ENCODE data around the gene TRIM5.
"Not testable (repeated sequence)": the region's sequence is repeated elsewhere in the genome, so short reads cannot be mapped to it uniquely, and the experiment has no call there.

TRIM5 gene, protein sequence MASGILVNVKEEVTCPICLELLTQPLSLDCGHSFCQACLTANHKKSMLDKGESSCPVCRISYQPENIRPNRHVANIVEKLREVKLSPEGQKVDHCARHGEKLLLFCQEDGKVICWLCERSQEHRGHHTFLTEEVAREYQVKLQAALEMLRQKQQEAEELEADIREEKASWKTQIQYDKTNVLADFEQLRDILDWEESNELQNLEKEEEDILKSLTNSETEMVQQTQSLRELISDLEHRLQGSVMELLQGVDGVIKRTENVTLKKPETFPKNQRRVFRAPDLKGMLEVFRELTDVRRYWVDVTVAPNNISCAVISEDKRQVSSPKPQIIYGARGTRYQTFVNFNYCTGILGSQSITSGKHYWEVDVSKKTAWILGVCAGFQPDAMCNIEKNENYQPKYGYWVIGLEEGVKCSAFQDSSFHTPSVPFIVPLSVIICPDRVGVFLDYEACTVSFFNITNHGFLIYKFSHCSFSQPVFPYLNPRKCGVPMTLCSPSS

DNA sequence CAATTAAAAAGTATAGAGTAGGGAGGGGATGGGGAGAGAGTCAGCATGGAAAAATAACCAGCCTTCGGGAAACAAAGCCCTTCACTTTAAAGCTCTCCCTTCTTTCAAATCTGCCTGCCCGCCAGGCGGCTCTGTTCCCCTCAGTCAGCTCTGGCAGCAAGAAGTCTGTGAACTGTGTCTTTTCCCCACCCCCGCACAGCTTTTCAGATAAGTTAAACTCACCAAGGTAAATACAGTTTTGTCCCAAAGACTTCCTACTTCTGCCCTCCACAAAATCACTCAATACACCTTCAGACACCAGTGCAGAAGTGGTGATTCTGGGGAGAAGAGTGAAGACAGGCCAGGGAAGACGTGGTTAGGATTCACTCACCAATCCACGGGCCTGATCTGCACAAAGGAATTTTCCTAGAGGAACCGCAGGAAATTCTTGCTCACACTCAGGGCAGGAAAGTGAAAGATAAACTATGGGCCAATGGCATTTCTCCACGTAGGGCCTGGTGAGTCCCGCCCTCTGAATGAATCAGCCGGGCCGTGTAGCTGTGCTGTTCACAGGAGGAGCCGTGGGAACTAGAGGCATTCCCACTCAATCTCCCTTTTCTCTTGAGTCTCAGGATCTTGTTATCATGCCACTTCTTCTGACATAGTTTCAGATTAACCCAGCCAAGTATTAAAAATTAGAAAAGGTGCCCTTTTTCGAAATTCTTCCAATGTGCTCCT, at the start of gene TRIM5:
TSS of gene TRIM5 (minus strand) at position 429 of the 717 bp plus-strand sequence. CDS start 4,897 bp downstream, outside the sequence.
- DNase-seq (ENCODE audit: low read depth, low spot score) = peak; percentile 65

DNA sequence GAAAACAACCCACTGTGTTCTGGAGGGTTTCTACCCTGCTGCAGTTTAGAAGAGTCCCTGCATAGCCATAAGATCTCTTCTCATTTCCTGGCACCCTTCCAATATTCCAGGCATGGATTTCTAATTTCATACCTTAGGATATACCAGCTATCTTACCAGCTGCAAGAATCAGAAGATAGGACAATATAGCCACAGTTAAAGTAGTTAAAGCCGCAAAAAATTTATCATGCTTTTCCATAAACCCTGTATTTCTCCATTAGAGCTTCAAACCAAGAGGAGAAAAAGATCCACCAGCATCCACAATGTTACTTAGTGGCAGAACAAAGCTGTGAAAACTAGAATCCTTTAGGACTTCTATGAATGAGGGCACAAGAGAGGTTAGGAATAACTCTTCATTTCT, 42.8 kb upstream of the TRIM5 start:
- DNase-seq (ENCODE audit: low read depth, low spot score) = no peak

DNA sequence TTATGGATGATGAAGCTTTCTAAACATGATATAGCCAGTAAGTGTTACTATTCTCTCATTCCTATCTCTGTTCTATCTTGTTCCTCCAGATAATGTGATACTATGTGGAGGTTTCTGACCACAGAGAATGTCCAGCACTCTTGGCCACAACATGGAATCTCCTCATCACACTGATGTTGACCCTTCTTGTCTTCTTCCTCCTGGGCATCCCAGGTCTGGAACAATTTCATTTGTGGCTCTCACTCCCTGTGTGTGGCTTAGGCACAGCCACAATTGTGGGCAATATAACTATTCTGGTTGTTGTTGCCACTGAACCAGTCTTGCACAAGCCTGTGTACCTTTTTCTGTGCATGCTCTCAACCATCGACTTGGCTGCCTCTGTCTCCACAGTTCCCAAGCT, 41.5 kb upstream of the TRIM5 start:
- DNase-seq (ENCODE audit: low read depth, low spot score) = no peak

DNA sequence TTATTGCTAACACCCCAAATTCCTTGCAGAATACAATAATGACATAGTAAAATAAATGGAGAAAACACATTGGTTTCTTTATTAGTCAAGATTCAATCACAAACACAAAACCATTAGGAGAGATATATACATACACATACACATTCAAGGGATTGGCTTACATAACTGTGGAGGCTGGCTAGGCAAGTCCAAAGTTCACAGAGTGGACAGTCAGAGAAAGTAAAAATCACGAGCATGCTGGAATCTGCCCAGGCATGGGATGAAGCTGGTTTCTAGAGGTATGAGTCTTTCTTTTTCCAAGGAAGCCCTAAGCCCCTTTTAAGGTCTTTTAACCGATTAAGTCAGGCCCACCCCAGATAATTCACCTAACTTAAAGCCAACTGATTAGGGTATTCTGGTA, 37.7 kb upstream of the TRIM5 start:
- DNase-seq (ENCODE audit: low read depth, low spot score) = no peak

DNA sequence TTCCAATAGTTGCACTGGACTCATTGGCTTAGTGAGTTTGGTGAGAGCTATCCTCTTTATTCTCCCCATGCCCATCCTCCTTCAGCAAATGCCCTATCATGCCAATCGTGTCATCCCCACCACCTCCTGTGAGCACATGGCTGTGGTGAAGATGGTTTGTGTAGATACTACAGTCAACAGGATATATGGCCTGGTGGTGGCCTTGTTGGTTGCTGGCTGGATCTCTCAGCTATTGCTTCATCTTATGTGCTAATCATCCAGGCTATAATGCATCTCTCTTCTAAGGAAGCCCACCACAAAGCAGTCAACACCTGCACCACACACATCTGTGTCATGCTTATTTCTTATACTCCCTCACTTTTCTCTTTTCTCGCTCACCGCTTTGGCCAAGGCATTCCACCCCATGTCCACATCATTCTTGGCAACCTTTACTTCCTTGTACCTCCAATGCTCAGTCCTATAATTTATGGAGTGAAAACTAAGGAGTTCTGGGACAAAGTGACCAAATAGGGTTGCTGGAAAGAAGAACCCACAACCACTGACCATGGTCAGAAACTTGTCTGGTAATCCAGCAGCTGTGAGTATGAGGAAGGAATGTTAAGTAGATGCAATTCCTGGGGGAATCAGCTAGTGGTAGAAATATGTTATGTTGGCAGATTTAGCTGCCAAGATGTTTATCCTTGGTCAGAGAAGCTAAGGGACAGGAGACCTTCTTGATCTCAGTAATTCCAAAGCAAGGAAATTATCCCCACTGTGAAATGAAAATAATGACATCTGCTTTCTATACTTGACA, 35.0 kb upstream of the TRIM5 start:
- no peak for DNase-seq (ENCODE audit: low read depth, low spot score)

DNA sequence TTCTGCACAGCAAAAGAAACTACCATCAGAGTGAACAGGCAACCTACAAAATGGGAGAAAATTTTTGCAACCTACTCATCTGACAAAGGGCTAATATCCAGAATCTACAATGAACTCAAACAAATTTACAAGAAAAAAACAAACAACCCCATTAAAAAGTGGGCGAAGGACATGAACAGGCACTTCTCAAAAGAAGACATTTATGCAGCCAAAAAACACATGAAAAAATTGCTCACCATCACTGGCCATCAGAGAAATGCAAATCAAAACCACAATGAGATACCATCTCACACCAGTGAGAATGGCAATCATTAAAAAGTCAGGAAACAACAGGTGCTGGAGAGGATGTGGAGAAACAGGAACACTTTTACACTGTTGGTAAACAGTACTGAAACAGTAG, 31.6 kb upstream of the TRIM5 start:
- not testable (repeated sequence) for DNase-seq (ENCODE audit: low read depth, low spot score)

DNA sequence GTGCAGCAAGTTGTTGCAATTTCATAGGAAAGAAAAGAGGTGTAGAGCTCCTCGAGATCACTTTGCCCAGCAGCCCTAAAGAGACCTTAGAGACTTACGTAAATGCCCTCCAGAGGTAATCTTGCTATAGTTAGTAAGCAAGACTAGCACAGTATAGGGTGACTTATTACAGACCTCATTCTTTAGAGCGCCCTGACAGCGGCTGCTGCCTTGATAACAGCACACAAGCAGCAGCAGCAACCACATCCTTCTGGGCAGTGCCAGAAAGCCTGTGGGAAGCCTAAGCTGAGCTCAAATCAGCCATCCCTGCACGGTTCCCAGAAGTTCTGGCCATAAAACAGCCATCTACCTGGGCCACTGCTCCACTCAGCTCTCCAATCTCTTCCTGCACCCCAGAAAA, 28.8 kb upstream of the TRIM5 start:
- no peak for DNase-seq (ENCODE audit: low read depth, low spot score)

DNA sequence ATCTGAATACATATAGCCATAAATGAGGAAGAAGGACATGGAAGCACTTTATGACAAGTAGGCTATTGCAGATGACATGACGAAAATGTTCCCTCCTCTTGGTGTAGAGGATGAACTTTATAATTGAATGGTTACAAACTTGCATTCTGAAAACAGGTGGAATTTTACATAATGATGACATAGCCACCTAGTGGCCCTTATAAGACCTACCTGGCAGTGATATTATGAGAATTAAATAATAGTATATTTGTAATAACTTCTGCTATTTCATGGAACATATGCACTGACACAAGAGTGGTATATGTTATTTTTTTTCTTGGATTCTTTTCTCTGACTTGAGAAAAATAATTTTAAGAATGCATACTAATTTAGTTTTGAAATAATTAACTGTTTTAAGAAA, 27.6 kb upstream of the TRIM5 start:
- no peak for DNase-seq (ENCODE audit: low read depth, low spot score)

DNA sequence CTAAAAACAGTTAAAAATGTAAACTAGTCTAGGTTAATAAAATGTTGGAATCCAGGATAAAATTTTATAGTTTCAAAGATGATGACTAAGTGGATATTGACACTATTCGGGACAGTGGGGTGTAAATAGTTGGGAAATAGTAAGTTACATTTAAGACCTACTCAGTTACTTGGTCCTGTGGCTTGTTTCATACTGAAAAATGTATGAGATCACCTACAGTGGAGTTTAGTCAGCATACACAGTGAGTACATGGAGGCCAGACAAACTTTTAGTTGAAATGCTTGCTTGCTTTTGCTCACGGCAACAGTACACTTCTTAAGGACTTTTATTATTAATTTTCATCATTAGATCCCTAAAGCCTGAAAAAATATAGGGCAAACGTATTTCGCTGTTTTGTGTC, 20.8 kb upstream of the TRIM5 start:
- DNase-seq (ENCODE audit: low read depth, low spot score) = no peak

DNA sequence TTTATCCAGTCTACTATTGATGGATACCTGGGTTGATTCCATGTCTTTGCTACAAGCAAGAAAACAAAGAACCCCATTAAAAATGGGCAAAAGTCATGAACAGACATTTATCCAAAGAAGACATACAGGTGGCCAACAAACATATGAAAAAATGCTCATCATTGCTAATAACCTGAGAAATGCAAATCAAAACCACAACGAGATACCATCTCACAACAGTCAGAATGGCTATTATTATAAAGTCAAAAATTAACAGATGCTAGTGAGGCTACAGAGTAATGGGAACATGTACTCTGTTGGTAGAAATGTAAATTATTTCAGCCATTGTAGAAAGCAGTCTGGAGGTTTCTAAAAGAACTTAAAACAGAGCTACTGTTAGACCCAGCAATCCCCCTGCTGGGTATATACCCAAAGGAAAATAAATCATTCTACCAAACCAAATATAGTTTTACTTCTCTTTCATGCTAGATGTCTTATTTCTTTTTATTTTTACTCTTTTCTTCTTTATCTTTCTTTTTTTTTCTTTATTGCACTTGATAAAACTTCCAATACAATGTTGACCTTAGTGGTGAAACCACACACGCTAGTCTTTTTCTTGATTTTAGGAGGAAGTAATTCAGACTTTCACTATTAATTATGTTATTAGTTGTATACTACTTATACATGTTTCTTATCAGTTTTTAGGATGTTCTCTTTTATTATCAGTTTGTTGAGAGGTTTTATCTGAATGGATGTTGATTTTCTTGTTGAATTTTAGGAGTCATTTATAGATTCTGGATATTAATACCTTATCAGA, 19.1 kb upstream of the TRIM5 start:
- DNase-seq (ENCODE audit: low read depth, low spot score) = no peak

DNA sequence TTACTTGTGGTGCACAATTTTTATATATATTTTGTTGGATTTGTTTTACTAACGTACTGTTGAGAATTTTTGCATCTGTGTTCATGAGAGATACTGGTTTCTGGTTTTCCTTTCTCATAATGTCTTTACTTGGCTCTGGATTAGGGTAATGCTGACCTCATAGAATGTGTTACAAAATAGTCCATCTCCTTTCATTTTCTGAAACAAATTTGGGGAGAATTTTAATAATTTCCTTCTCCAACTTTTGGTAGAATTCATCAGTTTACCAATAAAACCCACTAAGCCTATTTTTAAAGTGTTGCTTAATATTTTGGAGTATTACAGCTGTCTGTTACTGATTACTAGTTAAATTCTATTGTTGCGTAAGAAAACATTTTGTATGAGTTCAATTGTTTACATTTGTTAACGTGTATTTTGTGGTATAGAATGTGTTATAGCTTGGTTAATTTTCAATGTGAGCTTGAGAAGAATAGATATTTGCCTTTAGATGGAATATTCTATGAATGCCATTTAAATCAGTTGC, 16.2 kb upstream of the TRIM5 start:
- no peak for DNase-seq (ENCODE audit: low read depth, low spot score)

DNA sequence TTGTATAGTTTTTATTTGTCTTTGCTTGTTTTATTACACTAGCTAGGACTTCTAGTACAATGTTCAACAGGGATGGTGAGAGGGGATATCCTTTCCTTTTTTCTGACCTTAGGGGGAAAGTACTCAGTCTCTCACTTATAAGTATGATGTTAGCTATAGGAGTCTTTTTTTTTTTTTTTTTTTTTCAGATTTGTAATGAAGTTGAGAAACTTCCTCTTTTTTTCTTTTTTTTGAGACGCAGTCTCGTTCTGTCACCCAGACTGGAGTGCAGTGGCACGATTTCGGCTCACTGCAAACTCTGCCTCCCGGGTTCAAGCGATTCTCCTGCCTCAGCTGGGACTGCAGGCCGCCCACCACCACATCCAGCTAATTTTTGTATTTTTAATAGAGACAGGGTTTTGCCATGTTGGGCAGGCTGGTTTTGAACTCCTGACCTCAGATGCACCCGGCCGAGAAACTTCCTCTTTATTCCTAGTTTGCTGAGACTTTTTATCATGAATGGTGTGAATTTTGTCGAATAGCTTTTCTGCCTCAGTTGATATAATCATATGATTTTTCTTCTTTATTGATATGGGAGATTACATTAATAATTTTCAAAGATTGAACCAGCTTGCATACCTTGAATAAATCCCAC, 15.7 kb upstream of the TRIM5 start:
- DNase-seq (ENCODE audit: low read depth, low spot score) = no peak

DNA sequence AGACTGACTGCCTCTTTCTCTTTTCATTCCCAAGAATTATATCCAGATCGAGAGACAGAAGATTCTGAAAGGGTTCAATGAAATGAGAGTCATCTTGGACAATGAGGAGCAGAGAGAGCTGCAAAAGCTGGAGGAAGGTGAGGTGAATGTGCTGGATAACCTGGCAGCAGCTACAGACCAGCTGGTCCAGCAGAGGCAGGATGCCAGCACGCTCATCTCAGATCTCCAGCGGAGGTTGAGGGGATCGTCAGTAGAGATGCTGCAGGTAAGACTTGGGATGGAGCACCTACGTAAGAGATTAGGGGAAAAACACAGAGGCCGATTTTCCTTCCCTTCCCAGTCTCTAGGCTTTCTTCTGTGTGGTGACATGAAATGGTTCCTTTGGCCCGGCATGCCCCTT, 13.4 kb upstream of the TRIM5 start:
- no peak for DNase-seq (ENCODE audit: low read depth, low spot score)

DNA sequence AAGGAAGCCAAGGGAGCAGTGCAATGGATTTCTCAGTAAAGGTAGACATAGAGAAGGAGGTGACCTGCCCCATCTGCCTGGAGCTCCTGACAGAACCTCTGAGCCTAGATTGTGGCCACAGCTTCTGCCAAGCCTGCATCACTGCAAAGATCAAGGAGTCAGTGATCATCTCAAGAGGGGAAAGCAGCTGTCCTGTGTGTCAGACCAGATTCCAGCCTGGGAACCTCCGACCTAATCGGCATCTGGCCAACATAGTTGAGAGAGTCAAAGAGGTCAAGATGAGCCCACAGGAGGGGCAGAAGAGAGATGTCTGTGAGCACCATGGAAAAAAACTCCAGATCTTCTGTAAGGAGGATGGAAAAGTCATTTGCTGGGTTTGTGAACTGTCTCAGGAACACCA, 11.3 kb upstream of the TRIM5 start:
- no peak for DNase-seq (ENCODE audit: low read depth, low spot score)

DNA sequence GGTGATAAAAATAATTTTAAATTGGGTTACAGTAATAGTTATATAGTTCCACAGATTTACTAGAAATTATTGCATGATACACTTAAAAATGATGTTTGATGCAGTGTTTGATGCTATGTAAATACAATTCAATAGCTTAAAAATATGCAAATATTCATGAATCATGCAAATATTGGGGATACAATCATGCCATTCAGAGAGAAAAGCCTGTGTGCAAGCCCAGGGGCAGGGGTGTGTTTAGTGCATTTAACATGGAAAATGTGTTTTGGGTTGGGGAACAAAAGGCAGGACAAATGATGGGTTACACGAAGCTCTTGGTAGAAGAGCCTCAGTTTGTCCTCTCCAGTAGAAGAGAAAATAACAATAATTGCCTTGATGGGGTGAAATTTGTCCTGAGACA, 10.7 kb upstream of the TRIM5 start:
- no peak for DNase-seq (ENCODE audit: low read depth, low spot score)

DNA sequence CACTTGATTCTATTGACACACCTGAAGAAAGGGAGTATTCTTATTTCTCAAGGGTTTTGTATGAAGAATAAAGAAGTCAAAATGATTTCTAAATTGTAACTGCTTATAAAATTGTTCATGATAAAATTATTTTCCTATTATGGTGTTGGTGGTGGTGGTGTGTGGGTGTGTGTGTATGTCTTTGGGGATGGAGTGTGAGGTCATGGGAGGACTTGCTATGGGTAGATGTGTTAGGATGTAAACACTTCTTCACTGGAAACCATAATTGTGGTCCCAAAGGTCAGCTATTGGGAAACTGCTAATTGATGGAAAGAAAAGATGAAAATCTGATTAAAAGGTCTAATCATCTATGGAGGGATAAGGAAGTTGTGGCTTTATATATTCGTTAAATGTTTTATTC, 9.8 kb upstream of the TRIM5 start:
- no peak for DNase-seq (ENCODE audit: low read depth, low spot score)

DNA sequence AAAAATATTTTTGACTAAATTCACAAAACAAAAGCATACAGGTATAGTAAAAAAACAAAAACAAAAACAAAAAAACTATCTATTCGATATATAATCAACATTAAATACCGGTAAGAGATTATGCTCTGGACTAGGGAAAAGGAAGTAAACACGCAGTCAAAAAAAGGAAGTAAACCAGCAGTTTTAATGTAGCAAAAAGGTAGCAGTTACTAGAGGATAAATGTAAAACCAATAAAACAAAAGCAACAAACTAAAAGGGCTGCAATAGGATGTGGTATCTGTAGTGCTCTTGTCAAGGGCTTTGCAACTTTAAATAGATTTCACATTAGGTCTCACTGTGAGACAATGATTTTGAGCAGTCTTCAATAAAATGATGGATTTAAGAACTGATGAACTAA, 7.1 kb upstream of the TRIM5 start:
- DNase-seq (ENCODE audit: low read depth, low spot score) = no peak

DNA sequence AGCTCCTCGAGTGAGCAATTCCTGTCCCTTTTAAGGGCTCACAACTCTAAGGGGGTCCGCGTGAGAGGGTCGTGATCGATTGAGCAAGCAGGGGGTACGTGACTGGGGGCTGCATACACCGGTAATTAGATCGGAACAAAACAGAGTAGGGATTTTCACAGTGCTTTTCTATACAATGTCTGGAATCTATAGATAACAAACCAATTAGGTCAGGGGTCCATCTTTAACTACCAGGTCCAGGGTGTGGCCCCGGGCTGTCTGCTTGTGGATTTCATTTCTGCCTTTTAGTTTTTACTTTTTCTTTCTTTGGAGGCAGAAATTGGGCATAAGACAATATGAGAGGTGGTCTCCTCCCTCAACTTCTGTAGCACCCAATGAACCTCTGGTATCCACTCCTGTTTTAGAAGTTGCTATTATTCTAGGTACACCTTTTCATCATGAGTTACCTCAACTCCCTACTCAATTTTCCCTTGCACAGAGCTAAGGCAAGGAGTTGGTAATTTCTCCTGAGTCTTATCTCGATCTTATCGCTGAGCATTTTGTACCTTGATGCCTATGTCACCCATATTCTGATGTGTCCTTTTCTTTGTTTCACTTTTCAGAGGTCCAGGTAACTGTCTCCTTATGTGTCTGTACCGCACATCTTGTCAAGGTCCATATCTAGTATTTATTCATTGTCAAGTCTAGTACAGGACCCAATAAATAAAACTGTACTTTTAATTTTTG, 6.5 kb upstream of the TRIM5 start:
- DNase-seq (ENCODE audit: low read depth, low spot score) = not testable (repeated sequence)

DNA sequence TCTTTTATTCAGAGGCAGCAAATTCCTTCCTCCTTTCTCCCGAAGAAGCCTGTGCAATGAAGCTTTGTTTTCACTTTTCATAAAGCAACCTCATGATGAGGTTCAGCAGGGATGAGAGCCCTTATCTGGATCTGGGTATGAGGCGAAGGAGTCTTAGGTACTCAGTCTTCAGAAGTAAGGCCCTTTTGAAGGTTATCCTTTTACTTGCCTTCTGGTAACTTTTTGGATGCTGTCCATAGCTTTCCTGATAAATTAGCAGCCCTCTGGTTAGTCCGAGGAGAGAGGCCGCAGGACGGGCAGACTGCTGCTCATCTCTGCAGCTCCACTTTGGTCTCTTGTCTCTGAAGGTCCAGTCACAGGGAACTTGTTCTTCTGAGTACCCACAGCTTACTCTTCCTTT, 5.9 kb upstream of the TRIM5 start:
- no peak for DNase-seq (ENCODE audit: low read depth, low spot score)

DNA sequence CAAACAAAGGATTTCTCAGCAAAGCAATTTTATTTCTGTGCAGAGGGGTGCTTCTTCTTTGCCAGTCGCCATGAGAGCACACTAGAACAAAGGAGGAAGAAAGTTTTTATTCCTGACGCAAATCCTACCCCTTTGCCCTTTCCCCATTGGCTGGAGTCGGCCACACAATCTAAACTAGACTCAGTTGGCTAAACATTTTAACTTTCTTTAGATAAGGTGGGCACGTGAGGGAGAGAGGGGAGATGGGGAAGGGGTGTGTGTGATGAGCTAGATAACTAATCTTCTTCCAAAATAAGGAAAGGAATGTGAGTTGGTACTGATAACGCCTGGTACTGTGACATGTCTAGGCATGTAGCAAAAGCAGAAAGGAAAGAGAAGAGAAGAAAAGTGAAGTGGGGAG, 5.3 kb upstream of the TRIM5 start:
- no peak for DNase-seq (ENCODE audit: low read depth, low spot score)

Measured in activated CD4-positive, CD25-positive, alpha-beta regulatory T cell treated with anti-CD3 and anti-CD28 coated beads, Interleukin-2, amount 50 U/mL, for 16 hours (primary cell).